Smooth muscle cell (in vitro differentiated cells): ENCODE measurements around the gene EXD3. TPM values are rescaled to one million over a fixed set of nuclear protein-coding genes. Genes with fewer than 3 reads are reported as not detected.

ENCODE experiments used
- DNase-seq: peaks from one replicate; lab custom pipeline; 2025; ENCODE audit not compliant: unreplicated experiment; lab: John Stamatoyannopoulos, UW
- H2AFZ ChIP-seq: fragments of 200-600 bp; sonication (generic); 2 replicates; pipeline ENCODE4 v1.6.0; 2016; ENCODE audit warnings: antibody characterized with exemption, low read depth, mild to moderate bottlenecking
- H3F3A ChIP-seq: fragments of 200-600 bp; sonication (generic); 2 replicates; pipeline ENCODE4 v1.6.0; 2017; ENCODE audit warnings: antibody characterized with exemption, low read depth
- H3K27ac ChIP-seq: fragments of 200-600 bp; sonication (generic); 2 replicates; pipeline ENCODE4 v1.5.1; 2016; ENCODE audit warnings: low read depth, mild to moderate bottlenecking
- H3K27me3 ChIP-seq: fragments of 200-600 bp; sonication (generic); 2 replicates; pipeline ENCODE4 v1.6.1; 2016; ENCODE audit warnings: low read depth, mild to moderate bottlenecking
- H3K36me3 ChIP-seq: fragments of 200-600 bp; sonication (generic); 2 replicates; pipeline ENCODE4 v1.5.1; 2016; ENCODE audit warnings: low read depth
- H3K4me1 ChIP-seq: fragments of 200-600 bp; sonication (generic); 2 replicates; pipeline ENCODE4 v1.5.1; 2016; ENCODE audit warnings: low read depth
- H3K4me2 ChIP-seq: fragments of 200-600 bp; sonication (generic); 2 replicates; pipeline ENCODE4 v1.6.0; 2016; ENCODE audit warnings: mild to moderate bottlenecking
- H3K4me3 ChIP-seq: fragments of 200-600 bp; sonication (generic); 2 replicates; pipeline ENCODE4 v1.5.1; 2016; ENCODE audit warnings: mild to moderate bottlenecking
- H3K79me2 ChIP-seq: fragments of 200-600 bp; sonication (generic); 2 replicates; pipeline ENCODE4 v1.6.0; 2016; ENCODE audit warnings: low read depth, mild to moderate bottlenecking
- H3K9ac ChIP-seq: fragments of 200-600 bp; sonication (generic); 2 replicates; pipeline ENCODE4 v1.6.0; 2016; ENCODE audit warnings: low read depth
- H3K9me3 ChIP-seq: fragments of 200-600 bp; sonication (generic); replicated peaks from 2 replicates; pipeline ENCODE4 v1.5.1; 2016; ENCODE audit warnings: low read depth
- H4K20me1 ChIP-seq: fragments of 200-600 bp; sonication (generic); 2 replicates; pipeline ENCODE4 v1.6.0; 2016; ENCODE audit warnings: low read depth
- CTCF ChIP-seq: fragments of 200-600 bp; sonication (generic); IDR thresholded peaks from 2 replicates; pipeline ENCODE4 v1.5.1; 2017; ENCODE audit warnings: borderline replicate concordance, mild to moderate bottlenecking, antibody characterized with exemption; ENCODE audit not compliant: insufficient read depth, poor library complexity, severe bottlenecking
- WGBS: methylation state at CpG from one replicate; pipeline ENCODE4 v1.1.7; 2016; ENCODE audit warnings: low lambda C conversion rate; 5-methylcytosine and 5-hydroxymethylcytosine counted together
- polyA plus RNA-seq: library from polyadenylated mRNA; unstranded; fragments of >200 nt; fragmentation: Nextera tagmentation; extraction: Ambion mirVana; gene quantifications from 2 replicates; pipeline ENCODE4 v1.2.1, GENCODE V29; 2016
- total RNA-seq: library from RNA; depleted of rRNA; stranded (reverse); fragments of >200 nt; gene quantifications from 2 replicates; pipeline ENCODE4 v1.2.3, GENCODE V29; 2014

Gene EXD3
- total and polyA plus RNA-seq, 2 experiments from 2014 or later, result 3.1 to 15.7 TPM

GRCh38 chr9:137464291-137464999 lies 41.5 kb upstream of the EXD3 start:
- Histone ChIP-seq H3K36me3 (no peaks in the 10 kb centered on the region), H3K27ac (no peak overlapping the region), H3K4me2 (no peak overlapping the region), H3K4me1 (no peaks in the 10 kb centered on the region), H2AFZ (no peak overlapping the region), H3F3A (no peaks in the 10 kb centered on the region), H3K4me3 (no peak overlapping the region), H4K20me1 (no peaks in the 10 kb centered on the region), H3K79me2 (no peaks in the 10 kb centered on the region), H3K27me3 (peaks cover 4% of the 10 kb centered on the region), H3K9ac (no peak overlapping the region), H3K9me3 (no peaks in the 10 kb centered on the region)
- no peak for DNase-seq
- WGBS, result 91% methylated on average over 28 of the region's 28 CpGs
- TF ChIP-seq CTCF, result no peak

GRCh38 chr9:137463931-137464290 lies 40.9 kb upstream of the EXD3 start:
- WGBS, result 95% methylated on average over 14 of the region's 18 CpGs
- no peak for TF ChIP-seq CTCF
- no peak overlapping the region for H3K27ac ChIP-seq

GRCh38 chr9:137462986-137463930 lies 40.3 kb upstream of the EXD3 start:
- peaks cover 4% of the 10 kb centered on the region for H3K79me2 ChIP-seq
- H3K27me3 ChIP-seq, result peaks cover 4% of the 10 kb centered on the region
- no peak for TF ChIP-seq CTCF
- peaks cover 5% of the 10 kb centered on the region for H3K4me1 ChIP-seq
- H3F3A ChIP-seq, result no peaks in the 10 kb centered on the region
- H3K9ac ChIP-seq, result no peak overlapping the region
- no peak overlapping the region for H3K27ac ChIP-seq
- DNase-seq, result no peak
- H4K20me1 ChIP-seq, result peaks cover 1% of the 10 kb centered on the region
- 94% methylated on average over 27 of the region's 30 CpGs for WGBS
- H3K4me2 ChIP-seq, result no peak overlapping the region
- H3K4me3 ChIP-seq, result no peak overlapping the region
- no peaks in the 10 kb centered on the region for H3K9me3 ChIP-seq
- H3K36me3 ChIP-seq, result no peaks in the 10 kb centered on the region
- H2AFZ ChIP-seq, result no peak overlapping the region

More at GRCh38 chr9:137463931-137464290, 40.9 kb upstream of the EXD3 start:
- Histone ChIP-seq H3K9ac (no peak overlapping the region), H3F3A (no peaks in the 10 kb centered on the region), H3K27me3 (peaks cover 4% of the 10 kb centered on the region), H2AFZ (no peak overlapping the region), H3K4me2 (no peak overlapping the region), H4K20me1 (no peaks in the 10 kb centered on the region), H3K9me3 (no peaks in the 10 kb centered on the region), H3K79me2 (no peaks in the 10 kb centered on the region), H3K4me1 (no peaks in the 10 kb centered on the region), H3K36me3 (no peaks in the 10 kb centered on the region), H3K4me3 (no peak overlapping the region)
- DNase-seq, result no peak
